Body of pancreas (tissue), 4 donors: ENCODE data around the gene FAM237A.

Experiments
- POLR2A ChIP-seq, 3 donors: fragments of 450-650 bp; IDR thresholded peaks; one replicate each; pipeline ENCODE4 v1.6.1; 2016; ENCODE audit warnings: antibody characterized with exemption in 3 of 3, mild to moderate bottlenecking in 2 of 3
- TF ChIP-seq, protein P1 (sequence below), 7 experiments: fragments of 450-650 bp in 4 of 7; fragments of 200-600 bp in 3 of 7; sonication (generic) in 3 of 7; IDR thresholded peaks; one replicate each; pipeline ENCODE4 v1.5.1; 2016 to 2019; ENCODE audit warnings: antibody characterized with exemption in 7 of 7

- TF ChIP-seq, protein P1, sequence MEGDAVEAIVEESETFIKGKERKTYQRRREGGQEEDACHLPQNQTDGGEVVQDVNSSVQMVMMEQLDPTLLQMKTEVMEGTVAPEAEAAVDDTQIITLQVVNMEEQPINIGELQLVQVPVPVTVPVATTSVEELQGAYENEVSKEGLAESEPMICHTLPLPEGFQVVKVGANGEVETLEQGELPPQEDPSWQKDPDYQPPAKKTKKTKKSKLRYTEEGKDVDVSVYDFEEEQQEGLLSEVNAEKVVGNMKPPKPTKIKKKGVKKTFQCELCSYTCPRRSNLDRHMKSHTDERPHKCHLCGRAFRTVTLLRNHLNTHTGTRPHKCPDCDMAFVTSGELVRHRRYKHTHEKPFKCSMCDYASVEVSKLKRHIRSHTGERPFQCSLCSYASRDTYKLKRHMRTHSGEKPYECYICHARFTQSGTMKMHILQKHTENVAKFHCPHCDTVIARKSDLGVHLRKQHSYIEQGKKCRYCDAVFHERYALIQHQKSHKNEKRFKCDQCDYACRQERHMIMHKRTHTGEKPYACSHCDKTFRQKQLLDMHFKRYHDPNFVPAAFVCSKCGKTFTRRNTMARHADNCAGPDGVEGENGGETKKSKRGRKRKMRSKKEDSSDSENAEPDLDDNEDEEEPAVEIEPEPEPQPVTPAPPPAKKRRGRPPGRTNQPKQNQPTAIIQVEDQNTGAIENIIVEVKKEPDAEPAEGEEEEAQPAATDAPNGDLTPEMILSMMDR (IDR thresholded peaks at IDR 0.05), result peak in 6 of 7 experiments; percentile 49 to 74 (median 62)
- TF ChIP-seq POLR2A (IDR thresholded peaks at IDR 0.05), result no peak
These were observed 51.3 kb downstream of the FAM237A start for GRCh38 chr2:206693399-206694137.
